Panc1 (cell line): ENCODE data around the gene PSMB4. TPM values are rescaled to one million over a fixed set of nuclear protein-coding genes. Genes with fewer than 3 reads are reported as not detected.

ENCODE experiments used
- ATAC-seq: fragments of 200-7000 bp; cut with Tn5 transposase; 2 replicates; pipeline ENCODE4 v1.9.1; 2020; ENCODE audit warnings: mild to moderate bottlenecking, moderate library complexity
- BruUV-seq: library from RNA; stranded (reverse); fragments of 400-500 nt; replicated peaks from 2 replicates; lab custom pipeline; 2021; lab: Mats Ljungman, UMichigan
- CTCF ChIA-PET: fragments of 300-600 bp; sonication (Branson Sonifier 250); formaldehyde crosslinking; loops from one replicate; lab custom pipeline; 2022; ENCODE audit warnings: antibody characterized with exemption; lab: Charles Lee
- POLR2A ChIA-PET: fragments of 300-600 bp; sonication (Branson Sonifier 250); formaldehyde crosslinking; loops from one replicate; lab custom pipeline; 2022; ENCODE audit warnings: antibody characterized with exemption; lab: Charles Lee
- DNase-seq: peaks from one replicate; pipeline ENCODE4 v3.0.0-alpha.2; 2010; ENCODE audit warnings: low read depth, low spot score
- H3K27ac ChIP-seq: 2 replicates; pipeline ENCODE4 v1.5.1; 2011; ENCODE audit warnings: mild to moderate bottlenecking, low read length, inconsistent platforms
- H3K27me3 ChIP-seq: fragments of 200-500 bp; sonication (Bioruptor generic); 2 replicates; pipeline ENCODE4 v1.6.0; 2014; ENCODE audit warnings: low read length, inconsistent platforms; ENCODE audit not compliant: control insufficient read depth, insufficient read depth
- H3K36me3 ChIP-seq: fragments of 200-500 bp; sonication (Bioruptor generic); 2 replicates; pipeline ENCODE4 v1.5.1; 2014; ENCODE audit warnings: inconsistent platforms, mild to moderate bottlenecking, low read length, moderate library complexity; ENCODE audit not compliant: control insufficient read depth, insufficient read depth
- H3K4me1 ChIP-seq: 2 replicates; pipeline ENCODE4 v1.5.1; 2011; ENCODE audit warnings: inconsistent platforms, mild to moderate bottlenecking, low read length, moderate library complexity; ENCODE audit not compliant: control insufficient read depth, insufficient read depth
- H3K4me3 ChIP-seq, 2 experiments: 2 replicates each; pipeline ENCODE4 v1.5.1; 2011 to 2012; ENCODE audit warnings: low read depth in 2 of 2, low read length in 2 of 2, mild to moderate bottlenecking in 2 of 2, inconsistent platforms in 1 of 2, moderate library complexity in 1 of 2
- H3K9me3 ChIP-seq: fragments of 200-500 bp; sonication (Bioruptor generic); 2 replicates; pipeline ENCODE4 v1.5.1; 2014; ENCODE audit warnings: low read depth, mild to moderate bottlenecking, inconsistent platforms, low read length, moderate library complexity; ENCODE audit not compliant: control insufficient read depth, insufficient read depth
- POLR2AphosphoS5 ChIP-seq: IDR thresholded peaks from 2 replicates; pipeline ENCODE4 v1.6.1; 2012; ENCODE audit warnings: mild to moderate bottlenecking, low read depth, low read length, moderate library complexity
- SIN3A ChIP-seq: IDR thresholded peaks from 2 replicates; pipeline ENCODE4 v1.6.1; 2012; ENCODE audit warnings: low read depth, mild to moderate bottlenecking, low read length, moderate library complexity, borderline replicate concordance; ENCODE audit not compliant: insufficient read depth
- TCF7L2 ChIP-seq: IDR thresholded peaks from 2 replicates; pipeline ENCODE4 v1.6.1; 2011; ENCODE audit warnings: mild to moderate bottlenecking, low read depth, low read length, inconsistent platforms
- in situ Hi-C: cut with HindIII; loops from 2 replicates; pipeline ENCODE4 v1.10.0; 2016; ENCODE audit warnings: low sequenced_read_pairs, low pct_unique_long_range_greater_than_20kb
- intact Hi-C: fragments of 100-400 bp; cut with micrococcal nuclease; formaldehyde crosslinking; loops from one replicate; pipeline ENCODE4 v1.10.0; 2022; ENCODE audit not compliant: unreplicated experiment
- total RNA-seq: library from RNA; stranded (reverse); gene quantifications from one replicate; pipeline ENCODE4 v1.2.1, GENCODE V29; 2021; ENCODE audit not compliant: unreplicated experiment
- TF ChIP-seq, protein P1 (sequence below), 2 experiments: IDR thresholded peaks; 2 replicates each; pipeline ENCODE4 v1.6.1; 2011 to 2012; ENCODE audit warnings: low read depth in 2 of 2, control low read depth in 1 of 2, low read length in 1 of 2, mild to moderate bottlenecking in 1 of 2, moderate library complexity in 1 of 2; ENCODE audit not compliant: insufficient read depth in 1 of 2
- TF ChIP-seq, protein P2 (sequence below): fragments of 450-650 bp; IDR thresholded peaks from 2 replicates; pipeline ENCODE4 v1.5.1; 2017; ENCODE audit warnings: mild to moderate bottlenecking

PSMB4 gene
- total RNA-seq, 1 experiment from 2014 or later, result 412 TPM

- TF ChIP-seq, protein P1, sequence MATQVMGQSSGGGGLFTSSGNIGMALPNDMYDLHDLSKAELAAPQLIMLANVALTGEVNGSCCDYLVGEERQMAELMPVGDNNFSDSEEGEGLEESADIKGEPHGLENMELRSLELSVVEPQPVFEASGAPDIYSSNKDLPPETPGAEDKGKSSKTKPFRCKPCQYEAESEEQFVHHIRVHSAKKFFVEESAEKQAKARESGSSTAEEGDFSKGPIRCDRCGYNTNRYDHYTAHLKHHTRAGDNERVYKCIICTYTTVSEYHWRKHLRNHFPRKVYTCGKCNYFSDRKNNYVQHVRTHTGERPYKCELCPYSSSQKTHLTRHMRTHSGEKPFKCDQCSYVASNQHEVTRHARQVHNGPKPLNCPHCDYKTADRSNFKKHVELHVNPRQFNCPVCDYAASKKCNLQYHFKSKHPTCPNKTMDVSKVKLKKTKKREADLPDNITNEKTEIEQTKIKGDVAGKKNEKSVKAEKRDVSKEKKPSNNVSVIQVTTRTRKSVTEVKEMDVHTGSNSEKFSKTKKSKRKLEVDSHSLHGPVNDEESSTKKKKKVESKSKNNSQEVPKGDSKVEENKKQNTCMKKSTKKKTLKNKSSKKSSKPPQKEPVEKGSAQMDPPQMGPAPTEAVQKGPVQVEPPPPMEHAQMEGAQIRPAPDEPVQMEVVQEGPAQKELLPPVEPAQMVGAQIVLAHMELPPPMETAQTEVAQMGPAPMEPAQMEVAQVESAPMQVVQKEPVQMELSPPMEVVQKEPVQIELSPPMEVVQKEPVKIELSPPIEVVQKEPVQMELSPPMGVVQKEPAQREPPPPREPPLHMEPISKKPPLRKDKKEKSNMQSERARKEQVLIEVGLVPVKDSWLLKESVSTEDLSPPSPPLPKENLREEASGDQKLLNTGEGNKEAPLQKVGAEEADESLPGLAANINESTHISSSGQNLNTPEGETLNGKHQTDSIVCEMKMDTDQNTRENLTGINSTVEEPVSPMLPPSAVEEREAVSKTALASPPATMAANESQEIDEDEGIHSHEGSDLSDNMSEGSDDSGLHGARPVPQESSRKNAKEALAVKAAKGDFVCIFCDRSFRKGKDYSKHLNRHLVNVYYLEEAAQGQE (IDR thresholded peaks at IDR 0.05; ENCODE audit: insufficient read depth in 1 of 2, low read depth in 2 of 2, low read length in 1 of 2), result no peak
- TF ChIP-seq, protein P2, sequence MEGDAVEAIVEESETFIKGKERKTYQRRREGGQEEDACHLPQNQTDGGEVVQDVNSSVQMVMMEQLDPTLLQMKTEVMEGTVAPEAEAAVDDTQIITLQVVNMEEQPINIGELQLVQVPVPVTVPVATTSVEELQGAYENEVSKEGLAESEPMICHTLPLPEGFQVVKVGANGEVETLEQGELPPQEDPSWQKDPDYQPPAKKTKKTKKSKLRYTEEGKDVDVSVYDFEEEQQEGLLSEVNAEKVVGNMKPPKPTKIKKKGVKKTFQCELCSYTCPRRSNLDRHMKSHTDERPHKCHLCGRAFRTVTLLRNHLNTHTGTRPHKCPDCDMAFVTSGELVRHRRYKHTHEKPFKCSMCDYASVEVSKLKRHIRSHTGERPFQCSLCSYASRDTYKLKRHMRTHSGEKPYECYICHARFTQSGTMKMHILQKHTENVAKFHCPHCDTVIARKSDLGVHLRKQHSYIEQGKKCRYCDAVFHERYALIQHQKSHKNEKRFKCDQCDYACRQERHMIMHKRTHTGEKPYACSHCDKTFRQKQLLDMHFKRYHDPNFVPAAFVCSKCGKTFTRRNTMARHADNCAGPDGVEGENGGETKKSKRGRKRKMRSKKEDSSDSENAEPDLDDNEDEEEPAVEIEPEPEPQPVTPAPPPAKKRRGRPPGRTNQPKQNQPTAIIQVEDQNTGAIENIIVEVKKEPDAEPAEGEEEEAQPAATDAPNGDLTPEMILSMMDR, result no peak
- TF ChIP-seq SIN3A (no peak), POLR2AphosphoS5 (no peak), TCF7L2 (no peak)
- Histone ChIP-seq H3K9me3 (no peaks in the 10 kb centered on the region), H3K27ac (no peak overlapping the region), H3K4me1 (peaks cover 6% of the 10 kb centered on the region), H3K27me3 (no peaks in the 10 kb centered on the region), H3K36me3 (peaks cover 38% of the 10 kb centered on the region), H3K4me3 (no peak overlapping the region)
- ATAC-seq (no peak), DNase-seq (no peak)
- CTCF ChIA-PET, result no interaction called here
- intact Hi-C loops (no loop called here), in situ Hi-C loops (no loop called here)
- BruUV-seq, result no TSS peak
- POLR2A ChIA-PET, result no interaction called here
Measured at GRCh38 chr1:151406176-151406575, 6.8 kb downstream of the PSMB4 start.

DNA sequence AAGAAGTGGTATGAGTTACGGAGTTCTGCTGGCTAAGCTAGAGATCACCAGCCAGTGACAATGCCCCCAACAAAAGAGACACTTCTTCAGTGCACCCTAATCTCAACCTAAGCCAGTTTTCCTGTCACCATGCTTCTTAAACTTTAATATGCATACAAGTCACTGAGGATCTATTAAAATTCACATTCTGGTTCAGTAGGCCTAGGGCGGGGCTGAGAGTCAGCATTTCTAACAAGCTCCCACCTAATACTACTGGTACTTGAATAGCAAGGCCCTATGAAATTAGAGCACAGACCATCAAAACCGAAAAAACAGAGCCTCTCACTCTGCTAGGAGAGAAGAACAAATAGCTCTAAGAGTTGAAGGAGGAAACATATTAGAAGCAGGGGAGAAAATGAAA, 7.9 kb downstream of the PSMB4 start:
- intact Hi-C loops (no loop called here), in situ Hi-C loops (no loop called here)
- Histone ChIP-seq H3K4me3 (no peak overlapping the region), H3K27me3 (no peaks in the 10 kb centered on the region), H3K36me3 (peaks cover 37% of the 10 kb centered on the region), H3K9me3 (no peaks in the 10 kb centered on the region), H3K4me1 (no peaks in the 10 kb centered on the region), H3K27ac (no peak overlapping the region)
- POLR2A ChIA-PET, result no interaction called here
- TF ChIP-seq SIN3A (no peak), TCF7L2 (no peak), POLR2AphosphoS5 (no peak)
- TF ChIP-seq, protein P2, result no peak
- TF ChIP-seq, protein P1 (IDR thresholded peaks at IDR 0.05; ENCODE audit: insufficient read depth in 1 of 2, low read depth in 2 of 2, low read length in 1 of 2), result no peak
- DNase-seq (no peak), ATAC-seq (no peak)
- CTCF ChIA-PET, result no interaction called here
- BruUV-seq, result no TSS peak
